HK-2 (cell line): Measurements from ENCODE around the gene PDZD4.
A peak's percentile ranks its signal among the peaks of the same experiment; 100 is the strongest.

Experiments
- DNase-seq: peaks from one replicate; pipeline ENCODE4 v3.0.0-alpha.2; 2018; ENCODE audit not compliant: unreplicated experiment

The PDZD4 gene

DNA sequence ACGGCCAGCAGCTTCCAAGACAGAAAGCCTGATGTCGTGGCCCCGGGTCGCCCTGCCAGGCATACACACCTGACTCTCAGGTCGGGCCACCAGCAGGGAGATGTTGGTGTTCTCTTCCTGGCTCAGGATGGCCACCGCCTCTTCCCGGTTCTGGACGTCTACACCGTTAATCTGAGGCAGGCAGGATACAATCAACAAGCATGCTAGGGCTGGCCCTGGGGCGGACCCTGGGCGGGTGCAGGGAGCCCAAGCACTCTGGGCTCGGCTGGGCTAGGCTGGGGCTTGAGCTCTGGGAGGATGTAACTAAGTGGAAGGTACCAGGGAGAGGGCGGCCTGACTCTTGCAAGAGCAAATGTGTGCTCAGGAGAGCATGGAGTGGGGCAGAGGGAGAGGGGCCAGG lies 24.9 kb downstream of the PDZD4 start:
- no peak for DNase-seq

DNA sequence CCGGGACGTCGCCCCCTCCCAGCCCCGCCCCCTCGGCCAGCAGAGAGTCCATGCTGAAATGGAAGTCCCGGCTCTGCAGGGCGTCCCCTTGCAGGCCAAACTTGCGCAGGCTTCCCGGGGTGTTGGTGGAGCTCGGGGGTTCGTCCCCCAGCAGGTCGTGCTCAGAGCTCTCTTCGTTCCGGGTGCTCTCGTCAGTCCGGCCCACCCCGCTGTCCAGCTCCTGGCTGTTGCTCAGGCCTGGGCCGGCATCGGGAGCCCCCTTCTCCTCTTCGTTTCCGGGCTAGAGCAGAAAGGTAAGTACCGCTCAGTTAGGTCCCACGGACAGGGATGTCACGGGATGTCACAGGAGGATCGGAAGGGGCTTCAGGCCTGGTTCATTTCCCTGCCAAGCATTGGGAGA lies 25.7 kb downstream of the PDZD4 start:
- DNase-seq = no peak

- no peak for DNase-seq
These were observed 26.2 kb downstream of the PDZD4 start for GRCh38 chrX:153804100-153804595.

- no peak for DNase-seq
These were observed 26.9 kb downstream of the PDZD4 start for GRCh38 chrX:153803211-153804099.

GRCh38 chrX:153802513-153803045 lies 27.8 kb downstream of the PDZD4 start:
- DNase-seq = no peak

GRCh38 chrX:153801669-153802068 lies 28.7 kb downstream of the PDZD4 start:
- DNase-seq = no peak

DNA sequence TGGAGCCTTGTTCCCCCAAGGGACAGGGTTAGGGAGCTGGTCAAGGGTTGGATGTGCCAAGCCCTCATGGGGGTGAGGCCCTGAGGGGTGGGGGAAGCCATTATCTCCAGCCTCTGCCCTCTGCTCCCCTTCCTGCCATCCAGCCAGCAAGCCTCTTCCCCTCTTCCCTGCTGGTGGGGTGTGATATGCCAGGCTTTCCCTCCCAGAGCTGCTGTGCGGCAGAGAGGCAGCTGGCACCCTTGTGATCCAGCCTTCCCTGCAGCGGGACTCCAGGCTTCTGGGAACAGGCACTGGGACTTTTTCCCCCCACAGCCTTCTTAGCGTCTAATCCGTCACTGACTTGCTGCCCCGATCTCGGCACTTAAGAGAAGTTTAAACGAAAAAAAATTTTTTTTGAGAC lies 29.6 kb downstream of the PDZD4 start:
- DNase-seq = no peak

DNA sequence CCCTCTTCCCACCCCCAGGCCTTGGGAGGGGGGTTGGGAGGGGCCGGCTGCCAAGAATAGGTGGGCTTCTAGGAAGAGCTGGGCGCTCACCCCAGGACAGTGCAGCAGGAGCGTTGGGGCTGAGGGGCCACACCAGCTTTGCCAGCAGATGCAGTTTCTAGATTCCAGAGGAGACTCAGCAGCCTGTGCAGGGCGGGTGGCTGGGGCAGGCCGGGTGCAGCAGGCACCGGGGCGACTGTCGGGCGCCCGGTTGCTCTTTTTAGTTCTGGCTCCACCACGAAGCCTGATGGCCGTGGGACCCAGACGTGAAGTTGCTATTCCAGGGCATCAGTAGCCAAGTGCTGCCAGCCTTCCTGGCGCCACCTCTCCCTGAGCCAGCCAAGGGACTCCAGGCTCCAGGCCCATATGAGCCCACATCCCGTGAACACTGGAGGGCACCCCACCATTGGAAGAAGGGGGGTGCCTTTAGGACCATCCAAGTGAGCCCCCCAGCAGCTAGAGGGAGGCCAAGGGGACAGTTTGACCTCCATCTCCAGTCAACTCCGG lies 30.1 kb downstream of the PDZD4 start:
- DNase-seq = no peak

DNA sequence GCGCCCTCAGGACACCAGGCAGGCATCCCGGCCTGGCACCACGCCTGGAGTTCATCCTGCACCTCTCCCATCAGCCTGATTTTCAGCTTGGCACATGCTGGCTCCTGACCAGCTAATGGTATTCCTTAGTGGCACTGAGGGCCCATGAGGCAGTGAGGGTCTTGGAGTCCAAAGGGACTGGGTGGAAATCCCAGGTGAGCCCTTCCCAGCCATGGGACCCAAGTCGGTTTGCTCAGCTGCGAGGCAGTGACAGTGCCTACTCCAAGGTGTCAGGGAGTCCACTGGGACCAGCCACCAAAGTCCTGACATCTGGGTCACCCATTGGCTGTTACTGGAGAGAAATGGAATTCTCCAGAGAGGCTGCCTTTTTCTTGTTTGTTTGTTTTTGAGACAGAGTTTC lies 31.0 kb downstream of the PDZD4 start:
- no peak for DNase-seq

- no peak for DNase-seq
These were observed 32.8 kb downstream of the PDZD4 start for GRCh38 chrX:153797415-153798015.

DNA sequence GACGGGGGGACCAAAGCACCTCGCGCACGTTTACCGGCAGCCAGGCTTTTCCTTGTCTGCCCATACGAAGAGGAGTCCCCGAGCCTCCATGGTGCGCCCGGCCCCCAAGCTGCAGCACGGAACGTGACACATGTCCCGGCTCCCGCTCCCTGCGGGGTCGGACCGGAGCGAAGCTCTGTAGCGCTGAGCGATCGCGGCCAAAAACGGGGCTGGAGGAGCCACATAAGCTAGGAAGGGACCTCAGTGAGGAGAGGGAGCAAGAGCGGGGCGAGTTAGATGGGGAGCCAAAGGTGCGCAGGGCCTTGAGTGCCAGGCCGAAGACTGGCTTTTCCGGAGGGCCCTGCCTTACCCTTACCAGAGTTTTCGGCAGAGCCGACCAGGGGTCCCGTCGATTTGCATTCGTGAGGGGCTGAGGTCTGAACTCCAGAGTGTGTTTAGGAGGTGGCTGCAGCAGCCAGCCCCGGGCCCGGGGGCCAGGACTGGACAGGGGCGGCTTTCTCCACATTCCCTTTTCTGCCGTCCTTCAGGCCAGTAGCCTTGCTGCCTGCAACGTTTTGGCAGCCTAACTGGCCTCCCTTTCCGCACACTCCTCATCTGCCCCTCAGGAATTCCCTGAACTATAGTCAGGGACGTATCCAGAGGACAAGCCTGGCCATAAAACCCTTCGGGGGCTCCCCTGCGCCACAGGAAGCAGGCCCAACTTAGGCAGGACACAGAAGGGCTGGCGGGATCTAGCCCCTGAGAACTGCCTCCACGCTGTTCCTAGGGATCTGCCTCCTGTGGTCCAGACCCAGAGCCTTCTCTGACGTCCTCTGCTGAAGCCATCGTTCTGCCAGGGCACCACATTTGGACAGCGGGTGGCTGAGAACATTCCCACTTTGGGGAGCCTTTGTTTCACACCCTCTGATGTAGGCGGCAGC lies 35.2 kb downstream of the PDZD4 start:
- DNase-seq = no peak

- peak; percentile 94 for DNase-seq
These were observed 36.1 kb downstream of the PDZD4 start, which contains the start of the genes IDH3G and SSR4 for GRCh38 chrX:153794018-153794896. IDH3G (minus strand) TSS chrX:153794375; CDS start chrX:153794326, 49 bp downstream. SSR4 (plus strand) TSS chrX:153794668; CDS start chrX:153794688, 20 bp downstream.

DNA sequence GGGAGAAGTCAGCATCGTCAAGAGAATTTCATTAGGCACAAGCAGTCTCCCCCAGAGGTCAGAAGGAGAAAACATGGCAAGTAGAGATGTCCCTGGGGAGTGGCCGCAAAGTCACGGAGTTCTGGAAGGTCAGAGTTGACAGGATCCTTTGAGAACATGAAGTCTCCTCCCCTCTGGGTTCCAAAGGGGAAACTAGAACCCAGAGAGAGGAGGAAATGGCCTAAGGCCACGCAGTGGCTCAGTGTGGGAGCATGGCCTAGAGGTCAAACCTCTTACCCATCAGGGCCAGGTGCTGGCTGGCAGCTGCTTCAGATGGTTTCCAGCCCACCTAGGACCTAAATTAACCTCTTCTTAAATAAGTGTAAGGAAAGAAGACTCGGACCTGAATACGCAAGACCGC lies 37.1 kb downstream of the PDZD4 start:
- no peak for DNase-seq

DNA sequence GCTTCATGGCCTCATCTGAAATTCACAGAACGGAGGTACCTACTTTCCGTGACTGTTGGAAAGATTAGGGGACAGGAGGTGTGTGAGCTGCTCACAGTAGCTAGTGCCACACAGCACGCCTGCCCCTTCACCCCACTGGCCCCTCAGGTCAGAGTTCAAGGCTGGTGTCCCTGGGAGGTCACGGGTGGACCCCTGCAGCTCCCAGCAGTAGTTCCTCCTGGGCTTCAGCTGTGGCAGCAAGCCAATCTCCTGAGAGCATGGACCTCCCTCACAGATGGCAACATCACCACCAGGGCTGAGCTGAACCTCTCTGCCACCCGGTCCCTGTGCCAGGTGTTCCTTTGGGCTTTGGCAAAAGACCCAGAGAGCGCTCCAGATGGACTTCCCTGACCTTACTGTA lies 38.0 kb downstream of the PDZD4 start:
- DNase-seq = no peak

GRCh38 chrX:153791104-153791852 lies 39.1 kb downstream of the PDZD4 start:
- DNase-seq = no peak

DNA sequence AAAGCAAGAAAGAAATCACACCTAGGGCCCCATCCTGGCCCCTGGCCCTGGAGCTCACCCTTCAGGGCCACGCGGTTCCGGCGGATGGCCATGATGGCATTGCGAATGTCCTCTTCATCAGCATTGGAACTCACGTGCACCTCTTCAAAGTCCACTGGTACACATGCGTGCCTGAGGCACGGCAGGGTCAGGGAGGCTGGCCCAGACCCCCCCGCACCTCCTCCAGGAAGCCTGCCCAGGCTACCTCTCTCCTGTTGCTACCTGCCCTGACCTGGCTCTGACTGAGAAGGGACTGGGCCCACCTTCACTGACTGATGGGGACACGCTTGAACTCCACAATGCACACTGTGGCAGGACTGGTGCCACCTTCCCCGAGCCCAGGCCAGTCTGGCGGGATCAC lies 40.7 kb downstream of the PDZD4 start:
- DNase-seq = no peak

DNA sequence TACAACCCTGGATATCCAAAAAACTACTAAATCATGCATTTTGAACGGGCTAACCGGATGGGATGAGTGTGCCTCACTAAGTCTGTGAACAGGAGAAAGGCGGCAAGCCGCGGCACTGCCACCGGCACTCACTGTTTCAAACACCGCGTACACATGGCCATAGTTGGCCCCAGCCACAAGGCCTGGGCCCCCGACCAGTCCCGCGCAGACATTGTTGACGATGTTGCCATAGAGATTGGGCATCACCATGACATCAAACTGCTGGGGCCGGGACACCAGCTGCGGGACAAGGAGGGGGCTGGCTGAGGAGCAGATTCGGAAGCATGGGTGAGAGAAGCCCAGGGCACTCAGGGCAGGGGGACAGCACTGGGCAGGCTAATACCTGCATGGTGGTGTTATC lies 43.7 kb downstream of the PDZD4 start:
- no peak for DNase-seq

DNA sequence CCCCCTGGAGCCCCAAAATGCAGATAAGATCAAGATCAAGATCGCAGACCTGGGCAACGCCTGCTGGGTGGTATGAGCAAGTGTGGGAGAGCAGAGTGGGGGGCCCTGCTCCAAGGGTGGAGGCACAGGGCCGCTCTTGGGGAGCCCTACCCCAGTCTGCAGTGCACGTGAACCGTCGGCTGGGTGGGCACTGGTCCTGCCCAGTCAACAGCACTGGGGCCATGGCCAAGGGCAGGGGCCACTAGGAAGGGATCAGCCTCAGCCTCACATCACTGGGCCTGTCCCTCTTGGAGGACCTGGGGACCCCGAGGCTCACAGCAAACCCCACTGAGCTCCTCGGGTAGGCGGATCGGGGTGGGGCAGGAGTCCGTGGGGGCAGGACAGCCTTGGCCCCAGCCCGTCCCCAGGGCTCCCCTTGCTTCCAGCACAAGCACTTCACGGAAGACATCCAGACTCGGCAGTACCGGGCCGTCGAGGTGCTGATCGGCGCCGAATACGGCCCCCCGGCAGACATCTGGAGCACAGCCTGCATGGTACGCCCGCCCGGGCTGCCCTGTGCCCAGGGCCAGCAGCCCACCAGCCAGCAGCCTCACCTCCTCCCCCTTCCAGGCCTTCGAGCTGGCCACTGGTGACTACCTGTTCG lies 45.9 kb downstream of the PDZD4 start:
- no peak for DNase-seq

DNA sequence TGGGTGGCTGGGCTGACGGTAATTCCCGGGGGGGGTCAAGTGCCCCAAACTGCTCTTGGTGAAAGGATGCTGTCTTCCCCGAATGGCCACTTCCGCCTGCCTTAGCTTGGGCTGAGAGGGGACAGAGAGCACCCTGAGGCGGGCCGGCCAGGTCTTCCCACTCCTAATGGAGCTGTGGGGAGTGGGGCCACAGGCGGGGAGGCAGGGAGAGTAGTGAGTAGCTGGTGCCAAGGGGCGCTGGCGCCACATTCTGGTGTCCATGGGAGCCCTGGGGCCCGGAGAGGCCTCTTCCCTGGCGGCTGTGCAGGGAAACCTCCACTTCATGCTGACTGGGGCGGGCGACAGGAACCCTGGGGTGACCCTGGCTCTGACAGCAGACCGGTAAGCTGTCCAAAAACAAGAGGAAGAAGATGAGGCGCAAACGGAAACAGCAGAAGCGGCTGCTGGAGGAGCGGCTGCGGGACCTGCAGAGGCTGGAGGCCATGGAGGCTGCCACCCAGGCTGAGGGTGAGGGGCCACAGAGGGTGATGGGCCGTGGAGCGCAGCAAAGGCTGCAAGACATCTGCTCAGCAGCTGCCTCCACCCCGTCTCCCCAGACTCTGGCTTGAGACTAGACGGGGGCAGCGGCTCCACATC lies 46.8 kb downstream of the PDZD4 start:
- DNase-seq = no peak
